Panc1 (cell line): ENCODE measurements around the gene DIAPH2. TPM values are rescaled to one million over a fixed set of nuclear protein-coding genes. Genes with fewer than 3 reads are reported as not detected.

Experiments
- ATAC-seq: fragments of 200-7000 bp; cut with Tn5 transposase; 2 replicates; pipeline ENCODE4 v1.9.1; 2020; ENCODE audit warnings: mild to moderate bottlenecking, moderate library complexity
- BruUV-seq: library from RNA; stranded (reverse); fragments of 400-500 nt; replicated peaks from 2 replicates; lab custom pipeline; 2021; lab: Mats Ljungman, UMichigan
- CTCF ChIA-PET: fragments of 300-600 bp; sonication (Branson Sonifier 250); formaldehyde crosslinking; loops from one replicate; lab custom pipeline; 2022; ENCODE audit warnings: antibody characterized with exemption; lab: Charles Lee
- POLR2A ChIA-PET: fragments of 300-600 bp; sonication (Branson Sonifier 250); formaldehyde crosslinking; loops from one replicate; lab custom pipeline; 2022; ENCODE audit warnings: antibody characterized with exemption; lab: Charles Lee
- DNase-seq: peaks from one replicate; pipeline ENCODE4 v3.0.0-alpha.2; 2010; ENCODE audit warnings: low read depth, low spot score
- H3K27ac ChIP-seq: 2 replicates; pipeline ENCODE4 v1.5.1; 2011; ENCODE audit warnings: mild to moderate bottlenecking, low read length, inconsistent platforms
- H3K27me3 ChIP-seq: fragments of 200-500 bp; sonication (Bioruptor generic); 2 replicates; pipeline ENCODE4 v1.6.0; 2014; ENCODE audit warnings: low read length, inconsistent platforms; ENCODE audit not compliant: control insufficient read depth, insufficient read depth
- H3K36me3 ChIP-seq: fragments of 200-500 bp; sonication (Bioruptor generic); 2 replicates; pipeline ENCODE4 v1.5.1; 2014; ENCODE audit warnings: inconsistent platforms, mild to moderate bottlenecking, low read length, moderate library complexity; ENCODE audit not compliant: control insufficient read depth, insufficient read depth
- H3K4me1 ChIP-seq: 2 replicates; pipeline ENCODE4 v1.5.1; 2011; ENCODE audit warnings: inconsistent platforms, mild to moderate bottlenecking, low read length, moderate library complexity; ENCODE audit not compliant: control insufficient read depth, insufficient read depth
- H3K4me3 ChIP-seq, 2 experiments: 2 replicates each; pipeline ENCODE4 v1.5.1; 2011 to 2012; ENCODE audit warnings: low read depth in 2 of 2, low read length in 2 of 2, mild to moderate bottlenecking in 2 of 2, inconsistent platforms in 1 of 2, moderate library complexity in 1 of 2
- H3K9me3 ChIP-seq: fragments of 200-500 bp; sonication (Bioruptor generic); 2 replicates; pipeline ENCODE4 v1.5.1; 2014; ENCODE audit warnings: low read depth, mild to moderate bottlenecking, inconsistent platforms, low read length, moderate library complexity; ENCODE audit not compliant: control insufficient read depth, insufficient read depth
- POLR2AphosphoS5 ChIP-seq: IDR thresholded peaks from 2 replicates; pipeline ENCODE4 v1.6.1; 2012; ENCODE audit warnings: mild to moderate bottlenecking, low read depth, low read length, moderate library complexity
- SIN3A ChIP-seq: IDR thresholded peaks from 2 replicates; pipeline ENCODE4 v1.6.1; 2012; ENCODE audit warnings: low read depth, mild to moderate bottlenecking, low read length, moderate library complexity, borderline replicate concordance; ENCODE audit not compliant: insufficient read depth
- TCF7L2 ChIP-seq: IDR thresholded peaks from 2 replicates; pipeline ENCODE4 v1.6.1; 2011; ENCODE audit warnings: mild to moderate bottlenecking, low read depth, low read length, inconsistent platforms
- in situ Hi-C: cut with HindIII; loops from 2 replicates; pipeline ENCODE4 v1.10.0; 2016; ENCODE audit warnings: low sequenced_read_pairs, low pct_unique_long_range_greater_than_20kb
- intact Hi-C: fragments of 100-400 bp; cut with micrococcal nuclease; formaldehyde crosslinking; loops from one replicate; pipeline ENCODE4 v1.10.0; 2022; ENCODE audit not compliant: unreplicated experiment
- total RNA-seq: library from RNA; stranded (reverse); gene quantifications from one replicate; pipeline ENCODE4 v1.2.1, GENCODE V29; 2021; ENCODE audit not compliant: unreplicated experiment
- TF ChIP-seq, protein P1 (sequence below), 2 experiments: IDR thresholded peaks; 2 replicates each; pipeline ENCODE4 v1.6.1; 2011 to 2012; ENCODE audit warnings: low read depth in 2 of 2, control low read depth in 1 of 2, low read length in 1 of 2, mild to moderate bottlenecking in 1 of 2, moderate library complexity in 1 of 2; ENCODE audit not compliant: insufficient read depth in 1 of 2
- TF ChIP-seq, protein P2 (sequence below): fragments of 450-650 bp; IDR thresholded peaks from 2 replicates; pipeline ENCODE4 v1.5.1; 2017; ENCODE audit warnings: mild to moderate bottlenecking

Gene DIAPH2
- total RNA-seq, 1 experiment from 2014 or later: 17.0 TPM

DNA sequence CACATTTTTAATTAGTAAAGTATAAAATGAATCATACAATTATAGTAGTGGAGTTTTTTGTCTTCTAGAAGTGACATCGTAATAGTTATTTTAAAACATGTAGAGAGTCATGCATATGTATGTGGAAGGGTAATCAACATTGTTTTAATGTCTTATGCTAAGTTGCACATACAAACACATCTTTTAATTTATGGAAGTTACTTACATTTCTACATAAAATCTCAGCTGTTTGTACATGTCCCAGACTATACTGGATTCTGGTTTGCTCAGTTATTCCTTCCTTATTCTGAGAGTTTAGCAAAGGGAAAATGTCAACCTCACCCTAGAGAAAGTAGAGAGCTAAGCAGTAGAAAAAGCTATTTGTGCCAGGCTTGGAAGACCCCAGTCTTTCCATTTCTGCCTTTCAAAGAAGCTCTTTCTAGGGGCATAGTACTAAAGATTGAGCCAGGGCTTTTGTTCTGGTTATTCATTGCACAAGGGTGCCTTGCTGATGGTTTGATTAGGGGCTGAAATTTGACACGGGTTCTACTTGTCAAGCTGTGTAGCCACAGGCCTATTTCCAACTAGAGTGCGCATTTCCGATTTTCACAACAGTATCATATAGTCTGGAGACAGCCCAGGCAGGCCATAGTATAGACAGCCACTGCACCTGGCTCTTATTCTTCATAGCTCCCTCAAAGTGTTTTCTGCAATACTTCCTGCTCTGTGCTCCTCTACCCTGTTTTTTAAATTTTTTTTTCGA lies 305.4 kb downstream of the DIAPH2 start:
- DNase-seq: no peak
- ChIA-PET POLR2A (no interaction called here), CTCF (no interaction called here)
- H3K9me3 ChIP-seq: no peaks in the 10 kb centered on the region
- no peak for ATAC-seq
- no peaks in the 10 kb centered on the region for H3K4me1 ChIP-seq
- no peak overlapping the region for H3K27ac ChIP-seq
- TF ChIP-seq, protein P1, sequence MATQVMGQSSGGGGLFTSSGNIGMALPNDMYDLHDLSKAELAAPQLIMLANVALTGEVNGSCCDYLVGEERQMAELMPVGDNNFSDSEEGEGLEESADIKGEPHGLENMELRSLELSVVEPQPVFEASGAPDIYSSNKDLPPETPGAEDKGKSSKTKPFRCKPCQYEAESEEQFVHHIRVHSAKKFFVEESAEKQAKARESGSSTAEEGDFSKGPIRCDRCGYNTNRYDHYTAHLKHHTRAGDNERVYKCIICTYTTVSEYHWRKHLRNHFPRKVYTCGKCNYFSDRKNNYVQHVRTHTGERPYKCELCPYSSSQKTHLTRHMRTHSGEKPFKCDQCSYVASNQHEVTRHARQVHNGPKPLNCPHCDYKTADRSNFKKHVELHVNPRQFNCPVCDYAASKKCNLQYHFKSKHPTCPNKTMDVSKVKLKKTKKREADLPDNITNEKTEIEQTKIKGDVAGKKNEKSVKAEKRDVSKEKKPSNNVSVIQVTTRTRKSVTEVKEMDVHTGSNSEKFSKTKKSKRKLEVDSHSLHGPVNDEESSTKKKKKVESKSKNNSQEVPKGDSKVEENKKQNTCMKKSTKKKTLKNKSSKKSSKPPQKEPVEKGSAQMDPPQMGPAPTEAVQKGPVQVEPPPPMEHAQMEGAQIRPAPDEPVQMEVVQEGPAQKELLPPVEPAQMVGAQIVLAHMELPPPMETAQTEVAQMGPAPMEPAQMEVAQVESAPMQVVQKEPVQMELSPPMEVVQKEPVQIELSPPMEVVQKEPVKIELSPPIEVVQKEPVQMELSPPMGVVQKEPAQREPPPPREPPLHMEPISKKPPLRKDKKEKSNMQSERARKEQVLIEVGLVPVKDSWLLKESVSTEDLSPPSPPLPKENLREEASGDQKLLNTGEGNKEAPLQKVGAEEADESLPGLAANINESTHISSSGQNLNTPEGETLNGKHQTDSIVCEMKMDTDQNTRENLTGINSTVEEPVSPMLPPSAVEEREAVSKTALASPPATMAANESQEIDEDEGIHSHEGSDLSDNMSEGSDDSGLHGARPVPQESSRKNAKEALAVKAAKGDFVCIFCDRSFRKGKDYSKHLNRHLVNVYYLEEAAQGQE (IDR thresholded peaks at IDR 0.05; ENCODE audit: insufficient read depth in 1 of 2, low read depth in 2 of 2, low read length in 1 of 2): no peak
- TF ChIP-seq POLR2AphosphoS5: no peak
- TF ChIP-seq SIN3A: no peak
- TF ChIP-seq, protein P2, sequence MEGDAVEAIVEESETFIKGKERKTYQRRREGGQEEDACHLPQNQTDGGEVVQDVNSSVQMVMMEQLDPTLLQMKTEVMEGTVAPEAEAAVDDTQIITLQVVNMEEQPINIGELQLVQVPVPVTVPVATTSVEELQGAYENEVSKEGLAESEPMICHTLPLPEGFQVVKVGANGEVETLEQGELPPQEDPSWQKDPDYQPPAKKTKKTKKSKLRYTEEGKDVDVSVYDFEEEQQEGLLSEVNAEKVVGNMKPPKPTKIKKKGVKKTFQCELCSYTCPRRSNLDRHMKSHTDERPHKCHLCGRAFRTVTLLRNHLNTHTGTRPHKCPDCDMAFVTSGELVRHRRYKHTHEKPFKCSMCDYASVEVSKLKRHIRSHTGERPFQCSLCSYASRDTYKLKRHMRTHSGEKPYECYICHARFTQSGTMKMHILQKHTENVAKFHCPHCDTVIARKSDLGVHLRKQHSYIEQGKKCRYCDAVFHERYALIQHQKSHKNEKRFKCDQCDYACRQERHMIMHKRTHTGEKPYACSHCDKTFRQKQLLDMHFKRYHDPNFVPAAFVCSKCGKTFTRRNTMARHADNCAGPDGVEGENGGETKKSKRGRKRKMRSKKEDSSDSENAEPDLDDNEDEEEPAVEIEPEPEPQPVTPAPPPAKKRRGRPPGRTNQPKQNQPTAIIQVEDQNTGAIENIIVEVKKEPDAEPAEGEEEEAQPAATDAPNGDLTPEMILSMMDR: no peak
- TF ChIP-seq TCF7L2: no peak
- no TSS peak for BruUV-seq
- intact Hi-C loops (no loop called here), in situ Hi-C loops (no loop called here)
- H3K36me3 ChIP-seq: no peaks in the 10 kb centered on the region
- no peak overlapping the region for H3K4me3 ChIP-seq
- no peaks in the 10 kb centered on the region for H3K27me3 ChIP-seq

GRCh38 chrX:96994093-96994492 lies 309.5 kb downstream of the DIAPH2 start:
- DNase-seq (no peak), ATAC-seq (no peak)
- intact Hi-C loops: no loop called here
- no peaks in the 10 kb centered on the region for H3K36me3 ChIP-seq
- no peaks in the 10 kb centered on the region for H3K4me1 ChIP-seq
- TF ChIP-seq TCF7L2: no peak
- in situ Hi-C loops: no loop called here
- ChIA-PET CTCF (no interaction called here), POLR2A (no interaction called here)
- no peaks in the 10 kb centered on the region for H3K9me3 ChIP-seq
- H3K27ac ChIP-seq: no peak overlapping the region
- no TSS peak for BruUV-seq
- H3K27me3 ChIP-seq: no peaks in the 10 kb centered on the region
- no peak overlapping the region for H3K4me3 ChIP-seq

- ATAC-seq (no peak), DNase-seq (no peak)
- Histone ChIP-seq H3K4me1 (no peaks in the 10 kb centered on the region), H3K9me3 (no peaks in the 10 kb centered on the region), H3K4me3 (no peak overlapping the region), H3K27me3 (no peaks in the 10 kb centered on the region), H3K27ac (no peak overlapping the region), H3K36me3 (no peaks in the 10 kb centered on the region)
- no TSS peak for BruUV-seq
- in situ Hi-C loops (no loop called here), intact Hi-C loops (no loop called here)
- ChIA-PET CTCF (no interaction called here), POLR2A (no interaction called here)
- TF ChIP-seq POLR2AphosphoS5 (no peak), TCF7L2 (no peak), SIN3A (no peak)
- TF ChIP-seq, protein P2: no peak
- TF ChIP-seq, protein P1 (IDR thresholded peaks at IDR 0.05; ENCODE audit: insufficient read depth in 1 of 2, low read depth in 2 of 2, low read length in 1 of 2): no peak
Observed at GRCh38 chrX:96997196-96997595, 312.6 kb downstream of the DIAPH2 start.
